SK-N-MC (cell line): ENCODE results near the gene ATRNL1.

Experiments used
- DNase-seq: peaks from one replicate; pipeline ENCODE4 v3.0.0-alpha.2; 2011; ENCODE audit warnings: low read depth, low spot score
- H3K27ac ChIP-seq: fragments of 200-600 bp; sonication (generic); 2 replicates; pipeline ENCODE4 v1.5.1; 2016; ENCODE audit warnings: mixed run types
- H3K36me3 ChIP-seq: fragments of 200-600 bp; sonication (generic); 2 replicates; pipeline ENCODE4 v1.6.1; 2017; ENCODE audit warnings: antibody characterized with exemption, low read length, mixed read lengths; ENCODE audit not compliant: insufficient read depth
- H3K4me3 ChIP-seq: fragments of 200-600 bp; sonication (generic); 2 replicates; pipeline ENCODE4 v1.5.1; 2016
- H3K9ac ChIP-seq: fragments of 200-600 bp; sonication (generic); 2 replicates; pipeline ENCODE4 v1.8.0; 2017; ENCODE audit warnings: mixed run types, mixed read lengths; ENCODE audit not compliant: insufficient read length
- H3K9me3 ChIP-seq: fragments of 200-600 bp; sonication (generic); 2 replicates; pipeline ENCODE4 v1.6.1; 2017; ENCODE audit warnings: low read depth, mild to moderate bottlenecking, antibody characterized with exemption, low read length, moderate library complexity, mixed read lengths
- EZH2 ChIP-seq: fragments of 200-600 bp; sonication (generic); IDR thresholded peaks from one replicate; pipeline ENCODE4 v1.6.1; 2017; ENCODE audit warnings: antibody characterized with exemption
- FOXP2 ChIP-seq: optimal IDR thresholded peaks from 2 replicates; pipeline ENCODE3; 2011; ENCODE audit warnings: mild to moderate bottlenecking, moderate library complexity; ENCODE audit not compliant: insufficient read depth; ENCODE audit errors: extremely low read length, control extremely low read depth
- POLR2AphosphoS5 ChIP-seq: IDR thresholded peaks from 2 replicates; pipeline ENCODE4 v1.6.1; 2012; ENCODE audit warnings: mild to moderate bottlenecking, low read depth, low read length, borderline replicate concordance

Gene ATRNL1

GRCh38 chr10:115846528-115846927 is 753.4 kb downstream of the ATRNL1 start:
- H3K9me3 ChIP-seq: no peaks in the 10 kb centered on the region
- TF ChIP-seq FOXP2 (no peak), EZH2 (no peak), POLR2AphosphoS5 (no peak)
- no peaks in the 10 kb centered on the region for H3K36me3 ChIP-seq
- H3K27ac ChIP-seq: no peak overlapping the region
- no peak for DNase-seq
- no peak overlapping the region for H3K9ac ChIP-seq
- H3K4me3 ChIP-seq: no peak overlapping the region

GRCh38 chr10:115849197-115849596 is 756.0 kb downstream of the ATRNL1 start:
- TF ChIP-seq POLR2AphosphoS5: no peak
- TF ChIP-seq FOXP2: no peak
- TF ChIP-seq EZH2: no peak
- no peak overlapping the region for H3K4me3 ChIP-seq
- no peaks in the 10 kb centered on the region for H3K36me3 ChIP-seq
- H3K9ac ChIP-seq: no peak overlapping the region
- no peak for DNase-seq
- no peak overlapping the region for H3K27ac ChIP-seq
- no peaks in the 10 kb centered on the region for H3K9me3 ChIP-seq

GRCh38 chr10:115850666-115851065 is 757.5 kb downstream of the ATRNL1 start:
- no peak for DNase-seq
- Histone ChIP-seq H3K4me3 (no peak overlapping the region), H3K9me3 (no peaks in the 10 kb centered on the region)

GRCh38 chr10:115851695-115852094 is 758.5 kb downstream of the ATRNL1 start:
- no peaks in the 10 kb centered on the region for H3K36me3 ChIP-seq
- no peak for TF ChIP-seq FOXP2
- H3K9ac ChIP-seq: no peak overlapping the region
- DNase-seq: no peak
- no peak overlapping the region for H3K4me3 ChIP-seq
- H3K9me3 ChIP-seq: no peaks in the 10 kb centered on the region
- no peak overlapping the region for H3K27ac ChIP-seq

More at GRCh38 chr10:115850666-115851065, 757.5 kb downstream of the ATRNL1 start:
- H3K9ac ChIP-seq: no peak overlapping the region
- TF ChIP-seq EZH2 (no peak), FOXP2 (no peak), POLR2AphosphoS5 (no peak)
- H3K36me3 ChIP-seq: no peaks in the 10 kb centered on the region
- H3K27ac ChIP-seq: no peak overlapping the region

GRCh38 chr10:115854740-115855435 is 761.7 kb downstream of the ATRNL1 start:
- no peak for TF ChIP-seq POLR2AphosphoS5
- no peak for TF ChIP-seq FOXP2
- no peak for TF ChIP-seq EZH2
- Histone ChIP-seq H3K9me3 (no peaks in the 10 kb centered on the region), H3K4me3 (no peak overlapping the region), H3K9ac (no peak overlapping the region), H3K27ac (no peak overlapping the region), H3K36me3 (no peaks in the 10 kb centered on the region)
- no peak for DNase-seq

- no peak overlapping the region for H3K4me3 ChIP-seq
- H3K9me3 ChIP-seq: no peaks in the 10 kb centered on the region
- no peak overlapping the region for H3K9ac ChIP-seq
- no peak overlapping the region for H3K27ac ChIP-seq
- no peak for DNase-seq
- no peaks in the 10 kb centered on the region for H3K36me3 ChIP-seq
- TF ChIP-seq FOXP2: no peak
- no peak for TF ChIP-seq POLR2AphosphoS5
- no peak for TF ChIP-seq EZH2
These were observed 763.4 kb downstream of the ATRNL1 start for GRCh38 chr10:115856580-115856979.

- no peak overlapping the region for H3K9ac ChIP-seq
- no peak overlapping the region for H3K4me3 ChIP-seq
- no peaks in the 10 kb centered on the region for H3K36me3 ChIP-seq
- no peak for DNase-seq
- H3K27ac ChIP-seq: no peak overlapping the region
- H3K9me3 ChIP-seq: no peaks in the 10 kb centered on the region
- TF ChIP-seq FOXP2 (no peak), POLR2AphosphoS5 (no peak), EZH2 (no peak)
These were observed 764.7 kb downstream of the ATRNL1 start for GRCh38 chr10:115857856-115858255.

GRCh38 chr10:115860182-115861107 is 767.3 kb downstream of the ATRNL1 start:
- TF ChIP-seq POLR2AphosphoS5 (no peak), FOXP2 (no peak), EZH2 (no peak)
- no peak overlapping the region for H3K27ac ChIP-seq
- H3K4me3 ChIP-seq: no peak overlapping the region
- no peaks in the 10 kb centered on the region for H3K36me3 ChIP-seq
- no peak for DNase-seq
- no peak overlapping the region for H3K9ac ChIP-seq
- no peaks in the 10 kb centered on the region for H3K9me3 ChIP-seq

- H3K4me3 ChIP-seq: no peak overlapping the region
- DNase-seq: no peak
- no peak overlapping the region for H3K9ac ChIP-seq
- H3K36me3 ChIP-seq: no peaks in the 10 kb centered on the region
- TF ChIP-seq POLR2AphosphoS5: no peak
- H3K9me3 ChIP-seq: no peaks in the 10 kb centered on the region
- no peak overlapping the region for H3K27ac ChIP-seq
These were observed 768.3 kb downstream of the ATRNL1 start for GRCh38 chr10:115861455-115861854.
